ENCODE results near the gene IPP. TPM values are rescaled to one million over a fixed set of nuclear protein-coding genes. Genes with fewer than 3 reads are reported as not detected.

Gene IPP
- total RNA-seq: 19.3 TPM
- long read RNA-seq, partial matches to known transcripts: 0 of 7 reads
- long read RNA-seq, other reads (novel, unspliced or antisense): 6 of 7 reads

DNA sequence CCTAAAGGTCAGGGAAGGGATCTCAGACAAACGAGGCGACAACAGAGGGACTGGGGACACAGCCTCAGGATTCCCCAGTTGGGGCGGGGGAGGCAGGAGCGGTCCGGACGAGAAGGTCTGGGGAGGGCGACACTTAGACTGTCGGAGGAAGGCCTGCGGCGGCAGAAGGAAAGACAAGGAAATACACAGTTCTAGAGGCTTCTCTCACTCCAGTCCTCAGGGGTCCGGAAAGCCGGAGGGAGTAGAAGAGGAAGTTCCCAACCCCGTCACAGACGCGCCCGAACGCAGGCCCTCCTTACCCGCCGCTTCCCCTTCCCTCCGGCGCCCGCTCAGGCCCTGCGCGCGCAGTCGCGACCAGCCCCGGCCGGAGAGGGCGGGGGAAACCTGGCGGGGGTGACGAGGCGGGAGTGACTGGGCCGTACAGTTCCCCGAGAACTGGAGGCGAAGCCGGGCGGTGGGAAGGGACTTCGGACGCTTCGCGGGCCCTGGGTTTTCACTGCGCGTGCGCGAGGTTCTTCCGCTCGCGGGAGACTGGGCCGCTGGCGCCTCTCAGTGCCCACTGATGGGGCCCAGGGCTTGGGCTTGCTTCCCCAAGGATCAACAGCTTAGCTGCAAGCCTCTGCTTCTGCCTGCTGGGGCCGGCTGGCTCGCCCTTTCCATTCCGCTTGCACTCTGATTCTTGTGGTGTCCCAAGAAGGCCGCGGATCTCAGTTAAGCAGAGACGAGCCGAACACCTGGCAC, at the start of gene IPP:
IPP (minus strand) TSS at position 356 of the 741 bp plus-strand sequence. CDS start 4,242 bp downstream, outside the sequence.
- intact Hi-C loops (cut with micrococcal nuclease): no loop called here

DNA sequence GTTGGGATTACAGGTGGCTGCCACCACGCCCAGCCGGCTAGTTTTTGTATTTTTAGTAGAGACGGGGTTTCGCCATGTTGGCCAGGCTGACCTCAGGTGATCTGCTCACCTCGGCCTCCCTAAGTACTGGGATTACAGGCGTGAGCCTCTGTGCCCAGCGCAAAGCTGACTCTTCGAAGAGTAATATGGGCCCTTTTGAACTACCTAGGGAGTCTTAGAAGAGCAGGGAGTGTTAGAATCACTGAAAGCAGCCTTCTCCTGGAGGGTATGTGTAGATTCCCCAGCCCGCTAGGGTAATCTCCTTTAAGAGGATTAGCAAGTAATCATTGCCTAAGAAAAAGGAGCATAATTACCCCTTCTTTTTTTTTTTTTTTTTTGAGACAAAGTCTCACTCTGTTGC, 46.5 kb upstream of the IPP start:
- Histone ChIP-seq H3K36me3 (no peaks in the 10 kb centered on the region), H3K4me1 (no peaks in the 10 kb centered on the region), H3K27ac (replicated peaks) (no peak overlapping the region), H3K4me3 (no peak overlapping the region), H3K9me3 (replicated peaks) (no peaks in the 10 kb centered on the region), H3K27me3 (ENCODE audit: low read depth) (peaks cover 8% of the 10 kb centered on the region)
- DNase-seq: no peak
- intact Hi-C loops (cut with micrococcal nuclease): no loop called here
- no peak for TF ChIP-seq CTCF (IDR thresholded peaks at IDR 0.05; ENCODE audit: borderline replicate concordance)

More for the DNA sequence above, at the start of gene IPP:
- no peaks in the 10 kb centered on the region for H3K27me3 ChIP-seq (ENCODE audit: low read depth)
- peaks cover 23% of the 10 kb centered on the region for H3K4me1 ChIP-seq
- peaks cover 14% of the 10 kb centered on the region for H3K9me3 ChIP-seq (replicated peaks)
- H3K27ac ChIP-seq (replicated peaks): peak within 1 kb of the TSS; percentile 96
- H3K4me3 ChIP-seq: peak within 1 kb of the TSS; percentile 74
- H3K36me3 ChIP-seq: peaks cover 6% of the 10 kb centered on the region
- DNase-seq: peak; percentile 97
- TF ChIP-seq CTCF (IDR thresholded peaks at IDR 0.05; ENCODE audit: borderline replicate concordance): peak; percentile 35

DNA sequence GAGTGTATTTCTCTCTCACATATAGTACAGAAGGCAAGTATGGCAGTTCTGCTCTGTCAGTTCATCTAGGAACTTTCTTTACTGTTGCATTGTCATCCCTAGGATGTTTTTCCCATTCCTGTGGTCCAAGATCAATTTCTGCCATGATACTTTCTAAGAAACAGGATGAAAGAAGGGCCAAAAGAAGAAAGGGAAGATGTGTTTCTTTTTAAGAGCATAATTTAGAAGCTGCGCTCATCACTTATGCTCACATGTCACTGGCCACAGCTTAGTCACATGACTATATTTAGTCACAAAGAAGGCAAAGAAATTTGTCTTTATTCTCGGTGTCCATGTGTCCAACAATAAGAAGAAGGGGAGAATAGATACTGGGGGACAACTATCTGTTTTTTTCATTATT, 45.9 kb upstream of the IPP start:
- Histone ChIP-seq H3K27me3 (ENCODE audit: low read depth) (peaks cover 8% of the 10 kb centered on the region), H3K36me3 (no peaks in the 10 kb centered on the region), H3K27ac (replicated peaks) (no peak overlapping the region), H3K4me3 (no peak overlapping the region), H3K9me3 (replicated peaks) (no peaks in the 10 kb centered on the region), H3K4me1 (no peaks in the 10 kb centered on the region)
- DNase-seq: no peak
- no peak for TF ChIP-seq CTCF (IDR thresholded peaks at IDR 0.05; ENCODE audit: borderline replicate concordance)
- intact Hi-C loops (cut with micrococcal nuclease): no loop called here

GRCh38 chr1:45793942-45794604, 43.6 kb upstream of the IPP start:
- peaks cover 8% of the 10 kb centered on the region for H3K27me3 ChIP-seq (ENCODE audit: low read depth)
- no peaks in the 10 kb centered on the region for H3K9me3 ChIP-seq (replicated peaks)
- H3K36me3 ChIP-seq: no peaks in the 10 kb centered on the region
- DNase-seq: no peak
- H3K27ac ChIP-seq (replicated peaks): no peak overlapping the region
- H3K4me3 ChIP-seq: no peak overlapping the region
- no peaks in the 10 kb centered on the region for H3K4me1 ChIP-seq
- intact Hi-C loops (cut with micrococcal nuclease): no loop called here
- TF ChIP-seq CTCF (IDR thresholded peaks at IDR 0.05; ENCODE audit: borderline replicate concordance): no peak

GRCh38 chr1:45792744-45793143, 42.3 kb upstream of the IPP start:
- no peaks in the 10 kb centered on the region for H3K4me1 ChIP-seq
- H3K9me3 ChIP-seq (replicated peaks): no peaks in the 10 kb centered on the region
- no peak overlapping the region for H3K27ac ChIP-seq (replicated peaks)
- peaks cover 8% of the 10 kb centered on the region for H3K27me3 ChIP-seq (ENCODE audit: low read depth)
- H3K4me3 ChIP-seq: no peak overlapping the region
- TF ChIP-seq CTCF (IDR thresholded peaks at IDR 0.05; ENCODE audit: borderline replicate concordance): no peak
- intact Hi-C loops (cut with micrococcal nuclease): no loop called here
- DNase-seq: no peak
- H3K36me3 ChIP-seq: no peaks in the 10 kb centered on the region
